Neural progenitor cell (in vitro differentiated cells): ENCODE results near the gene RHPN2. TPM values are rescaled to one million over a fixed set of nuclear protein-coding genes. Genes with fewer than 3 reads are reported as not detected.
"Not testable (repeated sequence)": the region's sequence is repeated elsewhere in the genome, so short reads cannot be mapped to it uniquely, and the experiment has no call there.

ENCODE experiments used
- DNase-seq: peaks from one replicate; pipeline ENCODE4 v3.0.0-alpha.2; 2016; ENCODE audit warnings: low spot score
- H2AFZ ChIP-seq: fragments of 200-600 bp; sonication (generic); replicated peaks from 2 replicates; pipeline ENCODE4 v1.6.1; 2016; ENCODE audit warnings: antibody characterized with exemption
- H3F3A ChIP-seq: fragments of 200-600 bp; sonication (generic); 2 replicates; pipeline ENCODE4 v1.6.1; 2016; ENCODE audit warnings: antibody characterized with exemption, low read depth
- H3K27ac ChIP-seq: fragments of 200-600 bp; sonication (generic); 2 replicates; pipeline ENCODE4 v1.5.1; 2016; ENCODE audit warnings: mild to moderate bottlenecking
- H3K27me3 ChIP-seq: fragments of 200-600 bp; sonication (generic); 2 replicates; pipeline ENCODE4 v1.6.1; 2016; ENCODE audit warnings: mild to moderate bottlenecking, moderate library complexity
- H3K36me3 ChIP-seq: fragments of 200-600 bp; sonication (generic); 2 replicates; pipeline ENCODE4 v1.5.1; 2016
- H3K4me1 ChIP-seq: fragments of 200-600 bp; sonication (generic); 2 replicates; pipeline ENCODE4 v1.6.1; 2016; ENCODE audit warnings: mixed run types
- H3K4me2 ChIP-seq: fragments of 200-600 bp; sonication (generic); 2 replicates; pipeline ENCODE4 v1.6.1; 2016
- H3K4me3 ChIP-seq: fragments of 200-600 bp; sonication (generic); 2 replicates; pipeline ENCODE4 v1.5.1; 2016
- H3K79me2 ChIP-seq: fragments of 200-600 bp; sonication (generic); 2 replicates; pipeline ENCODE4 v1.6.1; 2016; ENCODE audit warnings: low read depth
- H3K9ac ChIP-seq: fragments of 200-600 bp; sonication (generic); 2 replicates; pipeline ENCODE4 v1.6.1; 2016
- H3K9me3 ChIP-seq: fragments of 200-600 bp; sonication (generic); 2 replicates; pipeline ENCODE4 v1.5.1; 2016; ENCODE audit warnings: low read depth
- H4K20me1 ChIP-seq: fragments of 200-600 bp; sonication (generic); 2 replicates; pipeline ENCODE4 v1.6.1; 2016; ENCODE audit warnings: low read depth
- H3K27ac Mint-ChIP-seq: 3 replicates; pipeline ENCODE4 v1.8.0; 2021; ENCODE audit warnings: mixed read lengths
- H3K27me3 Mint-ChIP-seq: 2 replicates; pipeline ENCODE4 v1.8.0; 2022; ENCODE audit warnings: low read depth, mild to moderate bottlenecking, inconsistent platforms, moderate library complexity, mixed read lengths; ENCODE audit not compliant: insufficient read depth
- H3K36me3 Mint-ChIP-seq: 3 replicates; pipeline ENCODE4 v1.8.0; 2021; ENCODE audit warnings: mixed read lengths
- H3K4me1 Mint-ChIP-seq: 3 replicates; pipeline ENCODE4 v1.8.0; 2021; ENCODE audit warnings: mixed read lengths
- H3K4me3 Mint-ChIP-seq: 3 replicates; pipeline ENCODE4 v1.8.0; 2021; ENCODE audit warnings: mild to moderate bottlenecking, moderate library complexity, mixed read lengths
- H3K9me3 Mint-ChIP-seq: 3 replicates; pipeline ENCODE4 v1.8.0; 2020; ENCODE audit warnings: mixed read lengths
- EZH2 ChIP-seq: fragments of 200-600 bp; sonication (generic); IDR thresholded peaks from 2 replicates; pipeline ENCODE4 v1.6.1; 2017; ENCODE audit warnings: antibody characterized with exemption, mild to moderate bottlenecking, moderate library complexity
- EZH2phosphoT487 ChIP-seq: fragments of 200-600 bp; sonication (generic); IDR thresholded peaks from 2 replicates; pipeline ENCODE4 v1.6.1; 2017; ENCODE audit warnings: antibody characterized with exemption
- total RNA-seq: library from RNA; depleted of rRNA; stranded (reverse); fragments of >200 nt; gene quantifications from 2 replicates; pipeline ENCODE4 v1.2.3, GENCODE V29; 2015; ENCODE audit warnings: low replicate concordance
- TF ChIP-seq, protein P1 (sequence below): fragments of 200-600 bp; sonication (generic); IDR thresholded peaks from 2 replicates; pipeline ENCODE4 v1.5.1; 2017; ENCODE audit warnings: antibody characterized with exemption, mild to moderate bottlenecking

RHPN2 gene
- total RNA-seq, 1 donor from 2014 or later, result 27.0 TPM

DNA sequence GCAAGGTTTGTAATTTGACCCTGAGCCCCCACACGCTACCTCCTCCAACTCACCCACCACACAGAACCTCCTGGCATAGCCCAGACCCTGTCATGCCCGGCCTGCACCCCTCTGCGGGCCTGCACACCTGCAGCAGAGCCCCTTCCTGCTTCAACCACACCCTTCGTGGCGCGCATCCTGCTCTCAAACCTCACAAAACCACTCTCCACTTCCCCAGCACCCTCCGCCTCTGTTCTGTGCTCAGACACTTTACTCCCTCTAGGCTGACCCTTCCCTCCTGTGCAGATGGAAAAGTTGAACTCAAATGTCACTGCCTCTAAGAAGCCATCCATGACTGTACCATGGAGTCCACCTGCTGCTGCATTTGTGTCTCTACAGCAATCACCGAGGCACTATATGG is 64.2 kb downstream of the RHPN2 start:
- Mint-ChIP-seq H3K27ac (peak overlapping the region; percentile 54), H3K9me3 (no peaks in the 10 kb centered on the region), H3K36me3 (peaks cover 17% of the 10 kb centered on the region), H3K4me1 (peaks cover 2% of the 10 kb centered on the region), H3K27me3 (peaks cover 2% of the 10 kb centered on the region), H3K4me3 (no peak overlapping the region)
- Histone ChIP-seq H4K20me1 (no peaks in the 10 kb centered on the region), H3F3A (no peaks in the 10 kb centered on the region), H3K9ac (no peak overlapping the region), H3K79me2 (no peaks in the 10 kb centered on the region), H2AFZ (no peak overlapping the region), H3K4me1 (peaks cover under 1% of the 10 kb centered on the region), H3K27ac (no peak overlapping the region), H3K27me3 (no peaks in the 10 kb centered on the region), H3K4me3 (no peak overlapping the region), H3K9me3 (no peaks in the 10 kb centered on the region), H3K4me2 (no peak overlapping the region), H3K36me3 (no peaks in the 10 kb centered on the region)
- DNase-seq, result no peak
- TF ChIP-seq, protein P1, sequence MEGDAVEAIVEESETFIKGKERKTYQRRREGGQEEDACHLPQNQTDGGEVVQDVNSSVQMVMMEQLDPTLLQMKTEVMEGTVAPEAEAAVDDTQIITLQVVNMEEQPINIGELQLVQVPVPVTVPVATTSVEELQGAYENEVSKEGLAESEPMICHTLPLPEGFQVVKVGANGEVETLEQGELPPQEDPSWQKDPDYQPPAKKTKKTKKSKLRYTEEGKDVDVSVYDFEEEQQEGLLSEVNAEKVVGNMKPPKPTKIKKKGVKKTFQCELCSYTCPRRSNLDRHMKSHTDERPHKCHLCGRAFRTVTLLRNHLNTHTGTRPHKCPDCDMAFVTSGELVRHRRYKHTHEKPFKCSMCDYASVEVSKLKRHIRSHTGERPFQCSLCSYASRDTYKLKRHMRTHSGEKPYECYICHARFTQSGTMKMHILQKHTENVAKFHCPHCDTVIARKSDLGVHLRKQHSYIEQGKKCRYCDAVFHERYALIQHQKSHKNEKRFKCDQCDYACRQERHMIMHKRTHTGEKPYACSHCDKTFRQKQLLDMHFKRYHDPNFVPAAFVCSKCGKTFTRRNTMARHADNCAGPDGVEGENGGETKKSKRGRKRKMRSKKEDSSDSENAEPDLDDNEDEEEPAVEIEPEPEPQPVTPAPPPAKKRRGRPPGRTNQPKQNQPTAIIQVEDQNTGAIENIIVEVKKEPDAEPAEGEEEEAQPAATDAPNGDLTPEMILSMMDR, result no peak
- TF ChIP-seq EZH2phosphoT487 (no peak), EZH2 (no peak)

DNA sequence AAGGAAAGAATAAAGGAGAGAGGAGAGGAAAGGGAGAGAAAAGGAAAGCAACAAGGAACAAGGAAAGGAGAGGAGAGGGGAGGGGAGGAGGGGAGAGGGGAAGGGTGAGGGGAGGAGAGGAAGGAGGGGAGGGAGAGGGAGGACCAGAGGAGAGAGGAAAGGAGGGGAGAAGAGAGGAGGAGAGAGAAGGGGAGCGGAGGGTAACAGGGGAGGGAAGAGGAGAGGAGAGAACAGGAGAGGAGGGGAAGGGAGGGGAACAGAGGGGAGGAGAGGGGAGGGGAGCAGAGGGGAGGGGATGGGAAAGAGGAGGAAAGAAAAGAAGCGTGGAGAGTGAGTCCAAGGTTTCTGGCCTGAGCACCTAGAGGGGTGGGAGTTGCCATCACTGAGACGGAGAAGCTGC is 66.0 kb downstream of the RHPN2 start:
- H3K9ac ChIP-seq, result no peak overlapping the region
- H3K36me3 Mint-ChIP-seq, result peaks cover 15% of the 10 kb centered on the region
- TF ChIP-seq EZH2, result no peak
- TF ChIP-seq, protein P1, result no peak
- TF ChIP-seq EZH2phosphoT487, result no peak
- H2AFZ ChIP-seq, result no peak overlapping the region
- H3K27me3 ChIP-seq, result no peaks in the 10 kb centered on the region
- H3K4me3 ChIP-seq, result no peak overlapping the region
- H3K79me2 ChIP-seq, result no peaks in the 10 kb centered on the region
- H3K4me1 ChIP-seq, result no peaks in the 10 kb centered on the region
- H3K27ac Mint-ChIP-seq, result no peak overlapping the region
- peaks cover 2% of the 10 kb centered on the region for H3K27me3 Mint-ChIP-seq
- no peaks in the 10 kb centered on the region for H3F3A ChIP-seq
- no peaks in the 10 kb centered on the region for H3K9me3 Mint-ChIP-seq
- H3K27ac ChIP-seq, result no peak overlapping the region
- no peaks in the 10 kb centered on the region for H4K20me1 ChIP-seq
- DNase-seq, result no peak
- no peaks in the 10 kb centered on the region for H3K9me3 ChIP-seq
- no peak overlapping the region for H3K4me3 Mint-ChIP-seq
- H3K4me1 Mint-ChIP-seq, result no peaks in the 10 kb centered on the region
- H3K4me2 ChIP-seq, result no peak overlapping the region
- no peaks in the 10 kb centered on the region for H3K36me3 ChIP-seq

GRCh38 chr19:32997716-32998355 is 66.9 kb downstream of the RHPN2 start:
- Mint-ChIP-seq H3K27ac (no peak overlapping the region), H3K36me3 (peaks cover 10% of the 10 kb centered on the region), H3K4me3 (no peak overlapping the region), H3K9me3 (no peaks in the 10 kb centered on the region), H3K4me1 (no peaks in the 10 kb centered on the region), H3K27me3 (peaks cover 2% of the 10 kb centered on the region)
- no peak overlapping the region for H3K4me3 ChIP-seq
- no peaks in the 10 kb centered on the region for H3K4me1 ChIP-seq
- H3K27me3 ChIP-seq, result no peaks in the 10 kb centered on the region
- no peaks in the 10 kb centered on the region for H4K20me1 ChIP-seq
- no peaks in the 10 kb centered on the region for H3F3A ChIP-seq
- TF ChIP-seq, protein P1, result no peak
- TF ChIP-seq EZH2phosphoT487 (no peak), EZH2 (no peak)
- no peak overlapping the region for H3K4me2 ChIP-seq
- no peak overlapping the region for H2AFZ ChIP-seq
- no peak for DNase-seq
- no peaks in the 10 kb centered on the region for H3K9me3 ChIP-seq
- H3K79me2 ChIP-seq, result no peaks in the 10 kb centered on the region
- no peak overlapping the region for H3K9ac ChIP-seq
- H3K36me3 ChIP-seq, result no peaks in the 10 kb centered on the region
- H3K27ac ChIP-seq, result no peak overlapping the region

DNA sequence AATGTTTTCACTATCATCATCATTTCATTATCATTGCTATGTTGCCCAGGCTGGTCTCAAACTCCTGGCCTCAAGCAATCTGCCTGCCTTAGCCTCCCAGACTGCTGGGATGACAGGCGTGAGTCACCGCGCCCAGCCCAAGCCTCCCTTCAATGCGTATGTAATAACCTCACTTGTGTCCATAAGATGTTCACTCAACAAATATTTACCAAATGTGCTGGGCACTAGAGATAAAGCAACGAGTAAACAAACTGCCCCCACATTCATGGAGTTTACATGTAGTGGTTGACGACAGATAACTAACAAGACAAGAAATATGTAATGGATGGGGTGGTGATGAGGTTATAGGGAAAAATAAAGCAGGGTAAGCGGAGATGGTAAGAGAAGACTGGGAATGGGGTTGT is 67.6 kb downstream of the RHPN2 start:
- H3K9me3 ChIP-seq, H3K9me3 Mint-ChIP-seq, H4K20me1 ChIP-seq, H3K79me2 ChIP-seq, H3K4me1 Mint-ChIP-seq, H2AFZ ChIP-seq, H3K36me3 ChIP-seq, H3K4me2 ChIP-seq, H3K9ac ChIP-seq, H3F3A ChIP-seq, H3K27me3 ChIP-seq, H3K27ac Mint-ChIP-seq, H3K27ac ChIP-seq, H3K4me1 ChIP-seq, H3K4me3 Mint-ChIP-seq, H3K4me3 ChIP-seq, H3K27me3 Mint-ChIP-seq, DNase-seq: not testable (repeated sequence)
- H3K36me3 Mint-ChIP-seq, result peaks cover 10% of the 10 kb centered on the region

DNA sequence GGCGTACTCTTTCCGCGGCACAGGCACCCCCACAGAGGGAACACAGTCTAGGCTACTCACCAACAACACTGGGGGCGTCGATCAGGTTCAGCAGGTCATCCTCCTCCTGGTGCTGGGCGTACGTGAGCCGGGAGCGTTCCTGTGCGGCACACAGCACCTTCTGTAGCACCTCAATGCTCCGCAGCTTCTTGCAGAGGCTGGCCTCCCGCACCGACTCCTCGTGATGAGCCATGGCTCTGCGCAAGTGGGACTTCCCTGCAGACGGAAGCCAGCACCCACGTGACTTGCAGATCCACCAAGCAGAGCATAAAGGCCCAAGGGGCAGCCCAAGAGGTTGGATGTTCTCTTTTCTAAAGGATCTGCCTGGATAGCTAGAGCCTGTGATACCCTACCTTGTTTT is 68.7 kb downstream of the RHPN2 start:
- H3K36me3 ChIP-seq, H2AFZ ChIP-seq, H3K4me1 ChIP-seq, H3K27ac ChIP-seq, H3K4me3 ChIP-seq, H3K4me1 Mint-ChIP-seq, H3K9ac ChIP-seq, H3K4me3 Mint-ChIP-seq, H3F3A ChIP-seq, H3K27me3 ChIP-seq, H3K79me2 ChIP-seq, H3K9me3 Mint-ChIP-seq, H3K9me3 ChIP-seq, DNase-seq, H3K27ac Mint-ChIP-seq, H3K27me3 Mint-ChIP-seq, H4K20me1 ChIP-seq, H3K4me2 ChIP-seq: not testable (repeated sequence)
- H3K36me3 Mint-ChIP-seq, result peaks cover 10% of the 10 kb centered on the region
